Measurements from ENCODE around the gene HBS1L.

The HBS1L gene

DNA sequence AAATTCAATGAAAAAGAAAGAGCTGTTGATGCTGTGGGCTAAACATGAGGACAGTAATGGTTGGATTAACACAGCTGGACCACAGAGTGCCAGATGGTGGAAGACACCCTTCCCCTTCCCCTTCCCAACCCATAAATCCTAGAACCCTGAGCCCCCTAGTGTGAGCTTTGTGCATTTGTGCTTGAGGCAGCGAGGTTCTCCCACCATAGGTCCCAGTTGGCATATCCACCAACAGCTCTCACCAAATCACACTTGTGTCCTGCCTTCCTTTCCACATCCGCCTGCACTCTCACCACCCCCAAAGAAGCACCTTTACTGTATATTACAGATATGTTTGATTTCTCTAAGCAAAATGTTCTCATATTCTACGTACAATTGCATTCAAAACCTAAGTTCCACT lies 32.8 kb upstream of the HBS1L start:
- peak; percentile 34 for DNase-seq
- ATAC-seq, result no peak
- peaks cover 12% of the 10 kb centered on the region for H3K9me3 Mint-ChIP-seq
- no peaks in the 10 kb centered on the region for H3K36me3 Mint-ChIP-seq (ENCODE audit: low read depth)
- H3K4me3 Mint-ChIP-seq, result peak overlapping the region; percentile 72
- peaks cover 80% of the 10 kb centered on the region for H3K4me1 Mint-ChIP-seq
- no peaks in the 10 kb centered on the region for H3K27me3 Mint-ChIP-seq
- peak overlapping the region; percentile 97 for H3K27ac Mint-ChIP-seq

DNA sequence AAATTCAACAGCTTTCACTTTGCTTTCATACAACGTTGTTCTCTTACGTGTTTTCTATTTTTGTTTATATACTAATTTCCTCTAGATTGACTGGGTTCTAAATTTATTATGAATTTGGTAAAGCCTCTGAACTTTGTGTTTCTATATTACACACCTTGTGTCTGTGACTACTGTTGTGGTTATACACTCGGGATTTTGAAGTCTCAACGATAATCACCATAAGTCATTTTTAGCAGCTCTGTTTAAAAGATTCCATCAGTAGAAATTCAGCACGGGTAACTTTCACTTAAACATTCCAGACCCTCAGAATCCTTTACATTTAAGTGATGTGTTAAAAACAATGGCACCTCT lies 31.8 kb upstream of the HBS1L start:
- peaks cover 20% of the 10 kb centered on the region for H3K9me3 Mint-ChIP-seq
- H3K4me3 Mint-ChIP-seq, result peak overlapping the region; percentile 72
- peak overlapping the region; percentile 97 for H3K27ac Mint-ChIP-seq
- no peak for DNase-seq
- H3K27me3 Mint-ChIP-seq, result no peaks in the 10 kb centered on the region
- peaks cover 7% of the 10 kb centered on the region for H3K36me3 Mint-ChIP-seq (ENCODE audit: low read depth)
- ATAC-seq, result no peak
- peaks cover 71% of the 10 kb centered on the region for H3K4me1 Mint-ChIP-seq

GRCh38 chr6:135085700-135086413 lies 31.2 kb upstream of the HBS1L start:
- peak overlapping the region; percentile 72 for H3K4me3 Mint-ChIP-seq
- no peaks in the 10 kb centered on the region for H3K27me3 Mint-ChIP-seq
- H3K9me3 Mint-ChIP-seq, result peaks cover 20% of the 10 kb centered on the region
- peaks cover 65% of the 10 kb centered on the region for H3K4me1 Mint-ChIP-seq
- ATAC-seq (no peak), DNase-seq (no peak)
- H3K36me3 Mint-ChIP-seq (ENCODE audit: low read depth), result peaks cover 8% of the 10 kb centered on the region
- H3K27ac Mint-ChIP-seq, result peak overlapping the region; percentile 97

- Mint-ChIP-seq H3K27ac (no peak overlapping the region), H3K9me3 (peaks cover 20% of the 10 kb centered on the region), H3K4me1 (peaks cover 56% of the 10 kb centered on the region), H3K36me3 (ENCODE audit: low read depth) (peaks cover 11% of the 10 kb centered on the region), H3K4me3 (no peak overlapping the region), H3K27me3 (no peaks in the 10 kb centered on the region)
- no peak for ATAC-seq
- DNase-seq, result no peak
Observed at GRCh38 chr6:135084916-135085269, 30.3 kb upstream of the HBS1L start.

GRCh38 chr6:135084001-135084915 lies 29.6 kb upstream of the HBS1L start:
- no peak overlapping the region for H3K27ac Mint-ChIP-seq
- H3K36me3 Mint-ChIP-seq (ENCODE audit: low read depth), result peaks cover 11% of the 10 kb centered on the region
- H3K4me1 Mint-ChIP-seq, result peaks cover 49% of the 10 kb centered on the region
- no peak overlapping the region for H3K4me3 Mint-ChIP-seq
- H3K27me3 Mint-ChIP-seq, result no peaks in the 10 kb centered on the region
- no peak for ATAC-seq
- peaks cover 20% of the 10 kb centered on the region for H3K9me3 Mint-ChIP-seq
- DNase-seq, result no peak

DNA sequence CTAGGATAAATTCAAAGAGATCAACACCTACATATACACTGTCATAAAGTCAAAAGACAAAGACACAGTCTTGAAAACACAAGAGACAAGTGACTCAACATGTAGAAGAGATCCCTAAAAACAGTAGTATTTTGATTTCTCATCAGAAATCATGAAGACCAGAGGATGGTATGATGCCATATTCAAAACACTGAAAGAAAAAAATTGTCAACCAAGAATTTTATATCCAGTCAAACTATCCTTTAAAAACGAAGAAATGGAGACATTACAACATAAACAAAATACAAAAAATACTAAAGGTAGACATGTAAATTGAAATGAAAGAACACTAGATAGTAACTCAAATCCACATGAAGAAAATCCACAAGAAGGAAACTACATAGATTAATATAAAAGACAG lies 27.3 kb upstream of the HBS1L start:
- Mint-ChIP-seq H3K36me3 (ENCODE audit: low read depth) (peaks cover 11% of the 10 kb centered on the region), H3K27ac (no peak overlapping the region), H3K9me3 (peaks cover 16% of the 10 kb centered on the region), H3K4me1 (peaks cover 26% of the 10 kb centered on the region), H3K4me3 (no peak overlapping the region), H3K27me3 (no peaks in the 10 kb centered on the region)
- DNase-seq (no peak), ATAC-seq (no peak)

GRCh38 chr6:135075018-135075417 lies 20.4 kb upstream of the HBS1L start:
- Mint-ChIP-seq H3K27me3 (no peaks in the 10 kb centered on the region), H3K27ac (no peak overlapping the region), H3K4me3 (no peak overlapping the region), H3K9me3 (no peaks in the 10 kb centered on the region), H3K36me3 (ENCODE audit: low read depth) (no peaks in the 10 kb centered on the region), H3K4me1 (peaks cover 22% of the 10 kb centered on the region)
- ATAC-seq (no peak), DNase-seq (no peak)

- Mint-ChIP-seq H3K36me3 (ENCODE audit: low read depth) (no peaks in the 10 kb centered on the region), H3K27ac (no peak overlapping the region), H3K4me3 (no peak overlapping the region), H3K9me3 (no peaks in the 10 kb centered on the region), H3K27me3 (no peaks in the 10 kb centered on the region), H3K4me1 (peaks cover 22% of the 10 kb centered on the region)
- DNase-seq, result no peak
- ATAC-seq, result no peak
Observed at GRCh38 chr6:135073756-135074393, 19.3 kb upstream of the HBS1L start.

DNA sequence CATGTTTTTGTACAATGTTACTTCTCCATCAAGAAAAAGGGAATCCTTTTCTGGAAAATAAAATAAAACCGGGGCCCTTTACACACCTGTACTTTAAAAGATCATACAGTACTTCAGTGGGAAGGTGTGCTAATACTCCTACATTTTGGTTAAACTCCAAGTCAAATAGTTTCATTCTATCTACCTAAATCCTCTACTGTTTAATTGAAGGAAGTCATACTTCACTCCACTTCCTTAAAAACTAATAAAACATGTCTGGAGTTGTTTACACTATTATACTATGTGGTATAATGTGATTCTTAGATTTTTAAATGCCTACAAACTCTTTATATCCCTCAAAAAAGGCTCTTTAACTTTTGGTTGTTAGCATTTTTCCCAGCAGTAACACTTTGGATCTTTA lies 18.6 kb upstream of the HBS1L start:
- ATAC-seq (no peak), DNase-seq (no peak)
- H3K4me3 Mint-ChIP-seq, result no peak overlapping the region
- peaks cover 22% of the 10 kb centered on the region for H3K4me1 Mint-ChIP-seq
- H3K27me3 Mint-ChIP-seq, result no peaks in the 10 kb centered on the region
- H3K9me3 Mint-ChIP-seq, result no peaks in the 10 kb centered on the region
- H3K36me3 Mint-ChIP-seq (ENCODE audit: low read depth), result no peaks in the 10 kb centered on the region
- H3K27ac Mint-ChIP-seq, result no peak overlapping the region

DNA sequence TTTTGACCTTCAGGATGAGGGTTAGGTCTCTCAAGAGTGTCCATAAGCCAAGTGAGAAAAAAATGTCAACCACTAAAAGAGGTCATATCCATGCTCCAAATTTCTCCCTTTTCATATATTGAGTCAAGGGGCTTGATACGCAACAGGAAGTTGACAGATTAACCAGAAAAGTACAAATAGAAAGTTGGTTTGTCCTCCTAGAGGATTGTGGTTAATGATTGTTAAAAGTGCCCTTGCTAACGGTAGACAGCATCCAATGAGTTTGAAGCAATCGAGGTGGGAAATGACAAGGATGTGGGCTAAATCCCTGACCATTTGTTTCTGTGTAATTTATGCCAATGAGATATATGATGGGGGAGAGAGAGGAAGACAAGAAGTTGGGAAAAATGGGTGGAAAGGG lies 18.1 kb upstream of the HBS1L start:
- Mint-ChIP-seq H3K4me1 (peaks cover 22% of the 10 kb centered on the region), H3K9me3 (no peaks in the 10 kb centered on the region), H3K36me3 (ENCODE audit: low read depth) (no peaks in the 10 kb centered on the region), H3K27ac (no peak overlapping the region), H3K27me3 (no peaks in the 10 kb centered on the region), H3K4me3 (no peak overlapping the region)
- no peak for ATAC-seq
- no peak for DNase-seq

- ATAC-seq (no peak), DNase-seq (no peak)
- Mint-ChIP-seq H3K4me3 (no peak overlapping the region), H3K4me1 (peaks cover 31% of the 10 kb centered on the region), H3K9me3 (peaks cover 8% of the 10 kb centered on the region), H3K36me3 (ENCODE audit: low read depth) (peaks cover 4% of the 10 kb centered on the region), H3K27ac (no peak overlapping the region), H3K27me3 (no peaks in the 10 kb centered on the region)
Observed at GRCh38 chr6:135071541-135071940, 16.9 kb upstream of the HBS1L start.

DNA sequence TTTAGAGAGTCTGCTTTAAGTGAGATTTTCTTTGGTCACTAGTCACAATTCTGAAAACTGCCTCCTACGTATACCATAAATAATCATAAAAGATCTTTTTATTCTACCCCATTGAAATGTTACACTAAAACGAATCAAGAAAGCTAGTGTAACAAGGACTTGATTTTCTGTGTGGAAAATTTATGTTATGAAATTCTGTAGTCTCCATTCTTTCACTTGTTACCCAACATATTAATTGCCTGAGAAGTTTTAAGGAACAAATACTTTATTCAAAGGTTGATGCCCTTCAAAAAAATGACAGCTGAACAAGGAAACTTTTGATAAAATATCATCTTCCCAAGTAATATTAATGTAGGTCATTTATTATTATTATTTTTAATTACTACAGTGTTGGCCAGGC lies 13.3 kb upstream of the HBS1L start:
- Mint-ChIP-seq H3K4me1 (peaks cover 19% of the 10 kb centered on the region), H3K36me3 (ENCODE audit: low read depth) (peaks cover 4% of the 10 kb centered on the region), H3K27me3 (no peaks in the 10 kb centered on the region), H3K9me3 (peaks cover 10% of the 10 kb centered on the region), H3K27ac (no peak overlapping the region), H3K4me3 (no peak overlapping the region)
- ATAC-seq (no peak), DNase-seq (no peak)

- Mint-ChIP-seq H3K4me1 (peaks cover 15% of the 10 kb centered on the region), H3K27ac (peak overlapping the region; percentile 55), H3K9me3 (peaks cover 10% of the 10 kb centered on the region), H3K27me3 (no peaks in the 10 kb centered on the region), H3K4me3 (peak overlapping the region; percentile 30), H3K36me3 (ENCODE audit: low read depth) (peaks cover 4% of the 10 kb centered on the region)
- no peak for DNase-seq
- ATAC-seq, result peak; percentile 15
Observed at GRCh38 chr6:135066806-135067205, 12.2 kb upstream of the HBS1L start.

- ATAC-seq (no peak), DNase-seq (no peak)
- H3K36me3 Mint-ChIP-seq (ENCODE audit: low read depth), result peaks cover 4% of the 10 kb centered on the region
- peak overlapping the region; percentile 55 for H3K27ac Mint-ChIP-seq
- peaks cover 10% of the 10 kb centered on the region for H3K9me3 Mint-ChIP-seq
- H3K4me1 Mint-ChIP-seq, result peaks cover 15% of the 10 kb centered on the region
- H3K4me3 Mint-ChIP-seq, result no peak overlapping the region
- no peaks in the 10 kb centered on the region for H3K27me3 Mint-ChIP-seq
Observed at GRCh38 chr6:135066397-135066796, 11.8 kb upstream of the HBS1L start.

DNA sequence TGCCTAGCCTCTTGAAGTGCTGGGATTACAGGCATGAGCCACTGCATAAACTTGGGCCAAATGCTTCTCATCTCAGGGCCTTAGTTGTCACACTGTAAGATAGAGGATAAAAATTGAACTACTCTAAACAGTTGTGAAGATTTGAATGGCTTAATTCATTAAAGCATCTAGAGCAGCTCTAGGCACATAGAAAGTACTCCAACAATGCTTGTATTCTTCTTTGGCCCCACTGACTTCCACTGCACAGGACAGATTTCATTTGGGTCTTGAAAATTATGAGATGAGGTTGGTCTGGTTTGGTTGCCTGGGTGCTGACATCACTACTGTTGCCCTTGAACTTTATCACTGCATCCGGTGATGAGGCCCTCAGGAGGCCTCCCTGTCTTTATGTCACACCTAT lies 10.0 kb upstream of the HBS1L start:
- no peak for DNase-seq
- Mint-ChIP-seq H3K9me3 (peaks cover 10% of the 10 kb centered on the region), H3K36me3 (ENCODE audit: low read depth) (peaks cover 4% of the 10 kb centered on the region), H3K27me3 (no peaks in the 10 kb centered on the region), H3K4me3 (no peak overlapping the region), H3K4me1 (peaks cover 15% of the 10 kb centered on the region), H3K27ac (no peak overlapping the region)
- ATAC-seq, result no peak

All from activated naive CD8-positive, alpha-beta T cell treated with anti-CD3 and anti-CD28 coated beads, Interleukin-2, amount 50 U/mL, for 24 hours (primary cell).